H1 (cell line): ENCODE results near the gene ATP8B3.

Source experiments
- GABPA ChIP-seq: IDR thresholded peaks from 2 replicates; pipeline ENCODE4 v1.6.1; 2011; ENCODE audit warnings: mild to moderate bottlenecking, low read length, moderate library complexity, borderline replicate concordance; ENCODE audit not compliant: insufficient read depth
- POLR2A ChIP-seq, 2 experiments: IDR thresholded peaks; 1 replicate in 1 of 2; 2 replicates in 1 of 2; pipeline ENCODE4 v1.6.1; 2011; ENCODE audit warnings: low read depth in 2 of 2, low read length in 2 of 2, mild to moderate bottlenecking in 2 of 2; ENCODE audit errors: control extremely low read depth in 1 of 2
- SRF ChIP-seq: IDR thresholded peaks from 2 replicates; pipeline ENCODE4 v1.6.1; 2011; ENCODE audit warnings: mild to moderate bottlenecking, low read depth, low read length, moderate library complexity
- TAF1 ChIP-seq: IDR thresholded peaks from 2 replicates; pipeline ENCODE4 v1.6.1; 2011; ENCODE audit warnings: mild to moderate bottlenecking, low read depth, low read length
- TF ChIP-seq, protein P1 (sequence below), 3 experiments: IDR thresholded peaks; 1 replicate in 2 of 3; 2 replicates in 1 of 3; pipeline versions ENCODE4 v1.5.1 to v1.6.1; 2011; ENCODE audit warnings: low read length in 3 of 3, mild to moderate bottlenecking in 3 of 3, inconsistent platforms in 2 of 3, low read depth in 1 of 3, moderate library complexity in 1 of 3; ENCODE audit not compliant: insufficient read depth in 1 of 3; ENCODE audit errors: control extremely low read depth in 1 of 3
- TF ChIP-seq, protein P2 (sequence below): IDR thresholded peaks from 2 replicates; pipeline ENCODE4 v1.6.1; 2012; ENCODE audit warnings: inconsistent platforms

DNA sequence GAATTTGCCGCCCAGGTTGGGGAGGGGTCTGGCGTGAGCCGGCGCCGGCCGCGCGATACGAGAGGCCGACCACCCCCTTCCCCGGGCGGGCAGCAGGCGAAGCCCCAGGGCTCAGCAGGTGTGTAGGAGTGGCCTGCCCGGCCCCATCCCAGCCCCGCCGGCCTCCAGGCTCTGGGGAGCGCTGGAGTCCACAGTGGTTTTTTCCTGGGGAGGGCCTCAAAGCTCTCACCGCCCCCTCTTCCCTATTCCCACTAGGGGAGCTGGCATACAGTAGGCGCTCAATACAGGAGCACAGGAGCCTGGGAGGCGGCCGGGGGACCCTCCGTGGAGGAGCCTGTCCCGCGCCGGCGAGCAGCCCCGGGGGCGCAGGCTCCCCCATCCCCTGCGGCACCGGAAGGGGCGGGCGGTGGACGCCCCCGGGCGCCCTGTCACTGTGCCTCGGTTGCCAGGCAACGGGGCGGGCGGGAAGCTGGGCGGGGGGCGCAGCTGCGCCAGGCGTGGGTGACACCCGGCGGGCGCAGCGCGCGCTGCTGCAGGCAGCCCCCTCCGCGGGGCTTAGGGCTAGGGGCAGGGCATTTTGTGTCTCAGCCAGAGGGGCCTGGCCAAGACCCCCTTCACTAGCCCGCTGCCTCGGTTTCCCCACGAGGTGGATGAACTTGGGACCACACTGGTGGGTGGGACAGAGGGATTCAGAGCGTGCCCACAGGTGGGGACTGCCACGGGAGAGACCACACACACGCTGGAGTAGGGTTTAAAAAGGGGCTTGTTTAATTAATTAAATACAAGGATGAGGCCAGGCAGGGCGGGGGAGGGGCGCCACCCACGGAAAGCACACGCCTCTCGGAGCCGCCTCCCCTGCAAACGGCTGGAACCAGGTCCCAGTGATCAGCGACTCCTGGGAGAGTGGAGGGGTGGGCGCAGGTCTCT, 39.8 kb upstream of the ATP8B3 start:
- TF ChIP-seq TAF1 (no peak), GABPA (no peak), SRF (no peak), POLR2A (IDR thresholded peaks at IDR 0.05; ENCODE audit: control extremely low read depth in 1 of 2, low read depth in 2 of 2, low read length in 2 of 2) (no peak)
- TF ChIP-seq, protein P1, sequence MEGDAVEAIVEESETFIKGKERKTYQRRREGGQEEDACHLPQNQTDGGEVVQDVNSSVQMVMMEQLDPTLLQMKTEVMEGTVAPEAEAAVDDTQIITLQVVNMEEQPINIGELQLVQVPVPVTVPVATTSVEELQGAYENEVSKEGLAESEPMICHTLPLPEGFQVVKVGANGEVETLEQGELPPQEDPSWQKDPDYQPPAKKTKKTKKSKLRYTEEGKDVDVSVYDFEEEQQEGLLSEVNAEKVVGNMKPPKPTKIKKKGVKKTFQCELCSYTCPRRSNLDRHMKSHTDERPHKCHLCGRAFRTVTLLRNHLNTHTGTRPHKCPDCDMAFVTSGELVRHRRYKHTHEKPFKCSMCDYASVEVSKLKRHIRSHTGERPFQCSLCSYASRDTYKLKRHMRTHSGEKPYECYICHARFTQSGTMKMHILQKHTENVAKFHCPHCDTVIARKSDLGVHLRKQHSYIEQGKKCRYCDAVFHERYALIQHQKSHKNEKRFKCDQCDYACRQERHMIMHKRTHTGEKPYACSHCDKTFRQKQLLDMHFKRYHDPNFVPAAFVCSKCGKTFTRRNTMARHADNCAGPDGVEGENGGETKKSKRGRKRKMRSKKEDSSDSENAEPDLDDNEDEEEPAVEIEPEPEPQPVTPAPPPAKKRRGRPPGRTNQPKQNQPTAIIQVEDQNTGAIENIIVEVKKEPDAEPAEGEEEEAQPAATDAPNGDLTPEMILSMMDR (IDR thresholded peaks at IDR 0.05; ENCODE audit: control extremely low read depth in 1 of 3, insufficient read depth in 1 of 3, low read depth in 1 of 3, low read length in 3 of 3): no peak
- TF ChIP-seq, protein P2, sequence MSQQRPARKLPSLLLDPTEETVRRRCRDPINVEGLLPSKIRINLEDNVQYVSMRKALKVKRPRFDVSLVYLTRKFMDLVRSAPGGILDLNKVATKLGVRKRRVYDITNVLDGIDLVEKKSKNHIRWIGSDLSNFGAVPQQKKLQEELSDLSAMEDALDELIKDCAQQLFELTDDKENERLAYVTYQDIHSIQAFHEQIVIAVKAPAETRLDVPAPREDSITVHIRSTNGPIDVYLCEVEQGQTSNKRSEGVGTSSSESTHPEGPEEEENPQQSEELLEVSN: 0 out of 2 replicates have a peak, but pooled peaks have one; percentile 92
